Osteocyte (in vitro differentiated cells): ENCODE measurements around the gene CTTNBP2. TPM values are rescaled to one million over a fixed set of nuclear protein-coding genes. Genes with fewer than 3 reads are reported as not detected.

Experiments
- DNase-seq: peaks from one replicate; pipeline ENCODE4 v3.0.0; 2021; ENCODE audit warnings: mixed read lengths; ENCODE audit not compliant: unreplicated experiment; ENCODE audit errors: extremely low spot score
- H3K27ac Mint-ChIP-seq: one replicate; pipeline ENCODE4 v1.8.0; 2021; ENCODE audit warnings: mild to moderate bottlenecking, mixed read lengths; ENCODE audit not compliant: unreplicated experiment
- H3K27me3 Mint-ChIP-seq: one replicate; pipeline ENCODE4 v1.8.0; 2021; ENCODE audit warnings: mixed read lengths; ENCODE audit not compliant: unreplicated experiment
- H3K36me3 Mint-ChIP-seq: one replicate; pipeline ENCODE4 v1.8.0; 2021; ENCODE audit warnings: mixed read lengths; ENCODE audit not compliant: unreplicated experiment
- H3K4me1 Mint-ChIP-seq: one replicate; pipeline ENCODE4 v1.8.0; 2021; ENCODE audit warnings: mixed read lengths; ENCODE audit not compliant: unreplicated experiment
- H3K4me3 Mint-ChIP-seq: one replicate; pipeline ENCODE4 v1.8.0; 2021; ENCODE audit warnings: mild to moderate bottlenecking, moderate library complexity, mixed read lengths; ENCODE audit not compliant: unreplicated experiment
- H3K9me3 Mint-ChIP-seq: one replicate; pipeline ENCODE4 v1.8.0; 2021; ENCODE audit warnings: mixed read lengths; ENCODE audit not compliant: unreplicated experiment
- CTCF ChIP-seq: fragments of 200-600 bp; sonication (generic); IDR thresholded peaks from 2 replicates; pipeline ENCODE4 v1.5.0; 2021; ENCODE audit warnings: antibody characterized with exemption, mild to moderate bottlenecking, moderate library complexity
- total RNA-seq: library from RNA; stranded (reverse); gene quantifications from 2 replicates; pipeline ENCODE4 v1.2.1, GENCODE V29; 2021

CTTNBP2 gene
- total RNA-seq, 1 donor from 2014 or later, result 2.3 TPM

- Mint-ChIP-seq H3K4me3 (no peak overlapping the region), H3K36me3 (no peaks in the 10 kb centered on the region), H3K9me3 (no peaks in the 10 kb centered on the region), H3K4me1 (peaks cover 21% of the 10 kb centered on the region), H3K27ac (no peak overlapping the region), H3K27me3 (peaks cover 25% of the 10 kb centered on the region)
- TF ChIP-seq CTCF, result no peak
- no peak for DNase-seq
Observed at GRCh38 chr7:117876761-117877160, 3.5 kb upstream of the CTTNBP2 start.

GRCh38 chr7:117875566-117875965, 2.3 kb upstream of the CTTNBP2 start:
- peaks cover 22% of the 10 kb centered on the region for H3K4me1 Mint-ChIP-seq
- no peak overlapping the region for H3K27ac Mint-ChIP-seq
- H3K36me3 Mint-ChIP-seq, result no peaks in the 10 kb centered on the region
- peaks cover 26% of the 10 kb centered on the region for H3K27me3 Mint-ChIP-seq
- H3K9me3 Mint-ChIP-seq, result no peaks in the 10 kb centered on the region
- H3K4me3 Mint-ChIP-seq, result no peak overlapping the region
- TF ChIP-seq CTCF, result peak; percentile 25
- no peak for DNase-seq

GRCh38 chr7:117874191-117874700, 1.0 kb upstream of the CTTNBP2 start:
- peaks cover 22% of the 10 kb centered on the region for H3K4me1 Mint-ChIP-seq
- H3K9me3 Mint-ChIP-seq, result no peaks in the 10 kb centered on the region
- TF ChIP-seq CTCF, result no peak
- H3K36me3 Mint-ChIP-seq, result no peaks in the 10 kb centered on the region
- peaks cover 30% of the 10 kb centered on the region for H3K27me3 Mint-ChIP-seq
- no peak for DNase-seq
- no peak overlapping the region for H3K27ac Mint-ChIP-seq
- peak overlapping the region; percentile 78 for H3K4me3 Mint-ChIP-seq

- peaks cover 36% of the 10 kb centered on the region for H3K27me3 Mint-ChIP-seq
- peak overlapping the region; percentile 80 for H3K4me3 Mint-ChIP-seq
- DNase-seq, result no peak
- no peaks in the 10 kb centered on the region for H3K36me3 Mint-ChIP-seq
- H3K9me3 Mint-ChIP-seq, result no peaks in the 10 kb centered on the region
- TF ChIP-seq CTCF, result peak; percentile 27
- peak overlapping the region; percentile 3 for H3K27ac Mint-ChIP-seq
- H3K4me1 Mint-ChIP-seq, result peaks cover 22% of the 10 kb centered on the region
Observed at GRCh38 chr7:117872561-117873309, 506 bp downstream of the CTTNBP2 start.

- H3K9me3 Mint-ChIP-seq, result no peaks in the 10 kb centered on the region
- H3K27ac Mint-ChIP-seq, result no peak overlapping the region
- DNase-seq, result no peak
- peaks cover 22% of the 10 kb centered on the region for H3K4me1 Mint-ChIP-seq
- TF ChIP-seq CTCF, result no peak
- H3K4me3 Mint-ChIP-seq, result peak overlapping the region; percentile 80
- H3K27me3 Mint-ChIP-seq, result peaks cover 40% of the 10 kb centered on the region
- H3K36me3 Mint-ChIP-seq, result no peaks in the 10 kb centered on the region
Observed at GRCh38 chr7:117871778-117872538, 1.3 kb downstream of the CTTNBP2 start.
